Breast epithelium (tissue), 3 donors: Measurements from ENCODE around the gene ADCY2.

ENCODE experiments used
- CTCF ChIP-seq, 3 donors: fragments of 450-650 bp; IDR thresholded peaks; one replicate each; pipeline ENCODE4 v1.5.1; 2016 to 2017; ENCODE audit warnings: antibody characterized with exemption in 3 of 3, mild to moderate bottlenecking in 3 of 3, moderate library complexity in 3 of 3
- POLR2AphosphoS5 ChIP-seq, 3 donors: sonication (generic); formaldehyde crosslinking; IDR thresholded peaks; one replicate each; pipeline ENCODE4 v1.6.1; 2017; ENCODE audit warnings: antibody characterized with exemption in 3 of 3

- TF ChIP-seq CTCF (IDR thresholded peaks at IDR 0.05) = no peak
- TF ChIP-seq POLR2AphosphoS5 (IDR thresholded peaks at IDR 0.05) = no peak
These were observed 152.7 kb downstream of the ADCY2 start for GRCh38 chr5:7548596-7548995.
